MM.1S (cell line): Measurements from ENCODE around the gene DDX10.
"Not testable (repeated sequence)": the region's sequence is repeated elsewhere in the genome, so short reads cannot be mapped to it uniquely, and the experiment has no call there.

Experiments used
- DNase-seq: peaks from one replicate; pipeline ENCODE4 v3.0.0-alpha.2; 2015
- H2AFZ ChIP-seq: fragments of 300-600 bp; sonication (generic); 2 replicates; pipeline ENCODE4 v1.6.0; 2016; ENCODE audit warnings: antibody characterized with exemption, low read length
- H3F3A ChIP-seq: fragments of 300-600 bp; sonication (generic); 2 replicates; pipeline ENCODE4 v1.6.1; 2016; ENCODE audit warnings: mild to moderate bottlenecking, antibody characterized with exemption, low read length, moderate library complexity, mixed read lengths; ENCODE audit not compliant: insufficient read depth
- H3K27ac ChIP-seq: fragments of 300-600 bp; sonication (generic); 2 replicates; pipeline ENCODE4 v1.5.1; 2016; ENCODE audit warnings: mild to moderate bottlenecking, low read length
- H3K27me3 ChIP-seq: fragments of 300-600 bp; sonication (generic); replicated peaks from 2 replicates; pipeline ENCODE4 v1.6.0; 2016; ENCODE audit warnings: low read length; ENCODE audit not compliant: insufficient read depth
- H3K36me3 ChIP-seq: fragments of 300-600 bp; sonication (generic); replicated peaks from 2 replicates; pipeline ENCODE4 v1.6.1; 2016; ENCODE audit warnings: mild to moderate bottlenecking, low read length, mixed read lengths; ENCODE audit not compliant: insufficient read depth
- H3K4me1 ChIP-seq: fragments of 300-600 bp; sonication (generic); 2 replicates; pipeline ENCODE4 v1.6.1; 2016; ENCODE audit warnings: low read length, mixed read lengths
- H3K4me2 ChIP-seq: fragments of 300-600 bp; sonication (generic); 2 replicates; pipeline ENCODE4 v1.6.0; 2016; ENCODE audit warnings: low read depth, low read length
- H3K4me3 ChIP-seq: fragments of 300-600 bp; sonication (generic); 2 replicates; pipeline ENCODE4 v1.5.1; 2016; ENCODE audit warnings: low read length, mixed read lengths
- H3K79me2 ChIP-seq: fragments of 300-600 bp; sonication (generic); 2 replicates; pipeline ENCODE4 v1.6.1; 2016; ENCODE audit warnings: mixed run types, low read length, mixed read lengths
- H3K9ac ChIP-seq: fragments of 300-600 bp; sonication (generic); 2 replicates; pipeline ENCODE4 v1.6.1; 2016; ENCODE audit warnings: low read length, mixed read lengths
- H3K9me2 ChIP-seq: fragments of 300-600 bp; sonication (generic); replicated peaks from 2 replicates; pipeline ENCODE4 v1.6.1; 2016; ENCODE audit warnings: mild to moderate bottlenecking, low read length, mixed read lengths; ENCODE audit not compliant: insufficient read depth
- H3K9me3 ChIP-seq: fragments of 300-600 bp; sonication (generic); replicated peaks from 2 replicates; pipeline ENCODE4 v1.6.1; 2016; ENCODE audit warnings: mild to moderate bottlenecking, low read length, mixed read lengths; ENCODE audit not compliant: insufficient read depth
- H4K20me1 ChIP-seq: fragments of 300-600 bp; sonication (generic); 2 replicates; pipeline ENCODE4 v1.6.1; 2016; ENCODE audit warnings: mild to moderate bottlenecking, low read length, moderate library complexity, mixed read lengths; ENCODE audit not compliant: insufficient read depth
- EZH2 ChIP-seq: fragments of 300-600 bp; sonication (generic); optimal IDR thresholded peaks from 2 replicates; pipeline ENCODE3; 2017; ENCODE audit warnings: low read depth, mild to moderate bottlenecking, antibody characterized with exemption, low read length, mixed read lengths
- EZH2phosphoT487 ChIP-seq: fragments of 300-600 bp; sonication (generic); IDR thresholded peaks from 2 replicates; pipeline ENCODE4 v1.6.1; 2018; ENCODE audit warnings: antibody characterized with exemption, low read length
- TF ChIP-seq, protein P1 (sequence below): fragments of 300-600 bp; sonication (generic); IDR thresholded peaks from 2 replicates; pipeline ENCODE4 v1.5.1; 2016; ENCODE audit warnings: antibody characterized with exemption, low read length, mixed read lengths

Gene DDX10

DNA sequence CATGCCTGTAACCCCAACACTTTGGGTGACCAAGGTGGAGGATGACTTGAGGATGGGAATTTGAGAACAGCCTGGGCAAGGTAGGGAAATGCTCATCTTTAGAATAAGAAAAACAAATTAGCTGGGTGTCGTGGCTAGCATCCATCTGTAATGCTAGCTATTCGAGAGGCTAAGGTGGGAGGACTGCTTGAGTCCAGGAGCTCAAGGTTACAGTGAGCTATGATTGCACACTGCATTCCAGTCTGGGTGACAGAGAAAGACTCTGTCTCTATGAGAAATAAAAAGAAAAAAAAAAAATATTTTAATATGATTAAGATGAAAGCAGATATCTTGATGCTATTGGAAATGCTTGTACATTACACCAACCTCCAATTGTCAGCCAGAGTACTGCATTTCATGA is 28.6 kb upstream of the DDX10 start:
- Histone ChIP-seq H3K79me2 (no peaks in the 10 kb centered on the region), H3K27me3 (no peaks in the 10 kb centered on the region), H3K4me3 (no peak overlapping the region), H3K4me2 (no peak overlapping the region), H3K9ac (no peak overlapping the region), H3F3A (no peaks in the 10 kb centered on the region), H3K9me2 (no peaks in the 10 kb centered on the region), H3K4me1 (no peaks in the 10 kb centered on the region), H3K9me3 (no peaks in the 10 kb centered on the region), H4K20me1 (no peaks in the 10 kb centered on the region), H3K27ac (no peak overlapping the region), H3K36me3 (no peaks in the 10 kb centered on the region), H2AFZ (no peak overlapping the region)
- no peak for TF ChIP-seq EZH2phosphoT487
- no peak for TF ChIP-seq EZH2
- TF ChIP-seq, protein P1, sequence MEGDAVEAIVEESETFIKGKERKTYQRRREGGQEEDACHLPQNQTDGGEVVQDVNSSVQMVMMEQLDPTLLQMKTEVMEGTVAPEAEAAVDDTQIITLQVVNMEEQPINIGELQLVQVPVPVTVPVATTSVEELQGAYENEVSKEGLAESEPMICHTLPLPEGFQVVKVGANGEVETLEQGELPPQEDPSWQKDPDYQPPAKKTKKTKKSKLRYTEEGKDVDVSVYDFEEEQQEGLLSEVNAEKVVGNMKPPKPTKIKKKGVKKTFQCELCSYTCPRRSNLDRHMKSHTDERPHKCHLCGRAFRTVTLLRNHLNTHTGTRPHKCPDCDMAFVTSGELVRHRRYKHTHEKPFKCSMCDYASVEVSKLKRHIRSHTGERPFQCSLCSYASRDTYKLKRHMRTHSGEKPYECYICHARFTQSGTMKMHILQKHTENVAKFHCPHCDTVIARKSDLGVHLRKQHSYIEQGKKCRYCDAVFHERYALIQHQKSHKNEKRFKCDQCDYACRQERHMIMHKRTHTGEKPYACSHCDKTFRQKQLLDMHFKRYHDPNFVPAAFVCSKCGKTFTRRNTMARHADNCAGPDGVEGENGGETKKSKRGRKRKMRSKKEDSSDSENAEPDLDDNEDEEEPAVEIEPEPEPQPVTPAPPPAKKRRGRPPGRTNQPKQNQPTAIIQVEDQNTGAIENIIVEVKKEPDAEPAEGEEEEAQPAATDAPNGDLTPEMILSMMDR = no peak
- DNase-seq = no peak

GRCh38 chr11:108639146-108639545 is 25.7 kb upstream of the DDX10 start:
- TF ChIP-seq EZH2phosphoT487 (no peak), EZH2 (no peak)
- TF ChIP-seq, protein P1 = no peak
- no peaks in the 10 kb centered on the region for H3K9me3 ChIP-seq
- H3K4me1 ChIP-seq = no peaks in the 10 kb centered on the region
- H3K27me3 ChIP-seq = no peaks in the 10 kb centered on the region
- H3K4me3 ChIP-seq = no peak overlapping the region
- DNase-seq = no peak
- H3K36me3 ChIP-seq = no peaks in the 10 kb centered on the region
- H3K9ac ChIP-seq = no peak overlapping the region
- no peak overlapping the region for H3K27ac ChIP-seq
- H3F3A ChIP-seq = no peaks in the 10 kb centered on the region
- no peaks in the 10 kb centered on the region for H3K9me2 ChIP-seq
- H3K4me2 ChIP-seq = no peak overlapping the region
- no peak overlapping the region for H2AFZ ChIP-seq
- no peaks in the 10 kb centered on the region for H3K79me2 ChIP-seq
- H4K20me1 ChIP-seq = no peaks in the 10 kb centered on the region

- not testable (repeated sequence) for H3K9me3 ChIP-seq, H3K36me3 ChIP-seq, H3K27me3 ChIP-seq, H3K79me2 ChIP-seq, H2AFZ ChIP-seq, H4K20me1 ChIP-seq, H3K4me3 ChIP-seq, H3F3A ChIP-seq, H3K4me1 ChIP-seq, H3K9ac ChIP-seq, H3K9me2 ChIP-seq, H3K27ac ChIP-seq, DNase-seq, H3K4me2 ChIP-seq
These were observed 23.1 kb upstream of the DDX10 start for GRCh38 chr11:108641752-108642151.

- no peaks in the 10 kb centered on the region for H4K20me1 ChIP-seq
- H3K36me3 ChIP-seq = no peaks in the 10 kb centered on the region
- DNase-seq = no peak
- no peaks in the 10 kb centered on the region for H3K9me3 ChIP-seq
- no peak overlapping the region for H3K9ac ChIP-seq
- no peaks in the 10 kb centered on the region for H3K79me2 ChIP-seq
- TF ChIP-seq EZH2phosphoT487 (no peak), EZH2 (no peak)
- TF ChIP-seq, protein P1 = no peak
- H3K4me1 ChIP-seq = no peaks in the 10 kb centered on the region
- H3F3A ChIP-seq = no peaks in the 10 kb centered on the region
- H3K27ac ChIP-seq = no peak overlapping the region
- no peaks in the 10 kb centered on the region for H3K27me3 ChIP-seq
- H3K9me2 ChIP-seq = no peaks in the 10 kb centered on the region
- H3K4me3 ChIP-seq = no peak overlapping the region
- no peak overlapping the region for H3K4me2 ChIP-seq
- H2AFZ ChIP-seq = no peak overlapping the region
These were observed 20.9 kb upstream of the DDX10 start for GRCh38 chr11:108643974-108644373.
